Stimulated activated CD8-positive, alpha-beta memory T cell treated with anti-CD3 and anti-CD28 coated beads, Interleukin-7, amount 100 ng/mL, for 48 hours (primary cell): Measurements from ENCODE around the gene COQ5.
"Not testable (repeated sequence)": the region's sequence is repeated elsewhere in the genome, so short reads cannot be mapped to it uniquely, and the experiment has no call there.

Experiments used
- DNase-seq, 2 donors: peaks; one replicate each; pipeline ENCODE4 v3.0.0-alpha.2; 2020; ENCODE audit warnings: low read depth in 1 of 2; ENCODE audit errors: extremely low read depth in 1 of 2

Gene COQ5, protein sequence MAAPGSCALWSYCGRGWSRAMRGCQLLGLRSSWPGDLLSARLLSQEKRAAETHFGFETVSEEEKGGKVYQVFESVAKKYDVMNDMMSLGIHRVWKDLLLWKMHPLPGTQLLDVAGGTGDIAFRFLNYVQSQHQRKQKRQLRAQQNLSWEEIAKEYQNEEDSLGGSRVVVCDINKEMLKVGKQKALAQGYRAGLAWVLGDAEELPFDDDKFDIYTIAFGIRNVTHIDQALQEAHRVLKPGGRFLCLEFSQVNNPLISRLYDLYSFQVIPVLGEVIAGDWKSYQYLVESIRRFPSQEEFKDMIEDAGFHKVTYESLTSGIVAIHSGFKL

DNA sequence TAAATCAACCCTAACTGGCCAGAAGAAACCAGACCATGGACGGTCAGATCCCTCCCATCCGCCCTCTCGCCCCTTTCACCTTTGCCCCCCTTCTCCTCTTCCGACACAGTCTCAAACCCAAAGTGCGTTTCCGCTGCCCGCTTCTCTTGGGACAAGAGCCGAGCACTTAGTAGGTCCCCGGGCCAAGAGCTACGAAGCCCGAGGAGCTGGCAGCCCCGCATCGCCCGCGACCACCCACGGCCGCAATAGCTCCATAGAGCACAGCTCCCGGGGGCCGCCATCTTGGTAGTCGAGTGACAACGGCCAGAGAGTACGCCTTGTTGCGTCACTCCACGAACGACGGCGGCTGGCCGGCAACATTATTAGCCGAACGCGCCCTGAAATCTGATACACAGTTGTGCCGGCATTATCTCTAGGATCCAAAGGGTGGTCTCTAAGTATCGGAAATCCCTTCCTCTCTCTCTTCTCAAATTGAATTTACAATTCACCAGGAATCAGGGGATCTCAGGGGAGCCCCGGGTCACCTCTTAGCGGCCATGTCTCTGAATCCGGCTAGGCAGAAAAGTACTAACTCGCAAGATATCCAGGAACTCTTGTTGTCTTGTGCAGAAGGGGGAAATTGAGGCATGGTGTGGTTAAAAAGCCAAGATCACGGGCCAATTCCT, at the start of gene COQ5:
COQ5 (minus strand) TSS at position 298 of the 665 bp plus-strand sequence; CDS start at position 281, 17 bp downstream.
- peak; percentile 68 to 75 for DNase-seq

DNA sequence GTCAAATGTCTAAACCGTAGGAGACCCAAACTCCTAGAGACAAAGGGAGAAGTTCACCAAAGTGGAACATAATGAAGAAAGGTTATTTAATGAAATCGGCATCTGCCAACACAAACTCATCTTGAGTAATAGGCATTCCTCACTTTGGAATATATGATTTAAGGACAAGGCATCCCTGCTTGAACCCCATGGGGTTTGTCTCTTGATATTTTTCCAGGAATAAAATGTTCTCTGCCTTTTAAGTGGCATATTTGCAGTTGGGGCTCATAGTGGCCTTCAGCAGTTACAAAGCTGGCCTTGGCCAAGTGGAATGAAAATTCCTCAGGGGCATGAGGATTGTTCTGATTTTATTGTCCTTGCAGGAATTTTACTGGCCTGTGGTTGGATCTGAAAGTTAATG, 45.1 kb upstream of the COQ5 start:
- no peak for DNase-seq

DNA sequence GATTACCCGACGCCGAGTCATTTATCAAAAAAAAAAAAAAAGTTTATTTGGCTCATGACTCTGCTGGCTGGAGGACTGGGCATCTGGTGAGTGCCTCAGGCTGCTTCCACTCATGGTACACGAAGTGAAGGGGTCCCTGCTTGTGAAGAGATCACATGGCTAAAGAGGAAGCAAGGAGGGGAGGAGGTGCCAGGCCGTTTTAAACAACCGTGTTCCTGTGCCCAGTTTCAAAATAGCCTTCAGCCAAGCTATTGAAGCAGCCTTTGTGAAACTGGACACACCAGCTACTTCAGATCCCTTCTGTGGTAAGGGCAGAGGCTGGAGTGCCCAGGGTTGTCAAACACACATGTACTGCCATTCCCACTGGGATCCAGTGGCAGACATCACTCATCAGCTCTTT, 44.6 kb upstream of the COQ5 start:
- no peak for DNase-seq

DNA sequence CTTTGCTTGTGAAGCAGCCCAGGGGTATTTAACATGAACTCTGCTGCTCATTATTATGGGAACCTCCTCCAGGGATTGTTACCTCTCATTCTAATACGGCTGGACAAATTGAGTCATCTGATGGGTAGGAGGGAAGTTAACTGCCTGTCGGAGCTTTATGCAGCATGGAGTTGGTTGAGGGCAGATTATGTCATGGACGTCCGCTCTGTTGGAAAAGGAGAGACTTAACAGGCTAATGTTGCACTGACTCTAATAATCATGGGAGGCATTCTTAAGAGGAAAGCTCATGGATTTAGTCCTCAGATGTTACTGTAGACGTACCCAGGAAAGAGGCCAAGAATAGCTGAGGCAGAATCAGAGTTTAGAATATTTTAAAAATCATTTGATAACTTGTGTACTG, 42.3 kb upstream of the COQ5 start:
- no peak for DNase-seq

DNA sequence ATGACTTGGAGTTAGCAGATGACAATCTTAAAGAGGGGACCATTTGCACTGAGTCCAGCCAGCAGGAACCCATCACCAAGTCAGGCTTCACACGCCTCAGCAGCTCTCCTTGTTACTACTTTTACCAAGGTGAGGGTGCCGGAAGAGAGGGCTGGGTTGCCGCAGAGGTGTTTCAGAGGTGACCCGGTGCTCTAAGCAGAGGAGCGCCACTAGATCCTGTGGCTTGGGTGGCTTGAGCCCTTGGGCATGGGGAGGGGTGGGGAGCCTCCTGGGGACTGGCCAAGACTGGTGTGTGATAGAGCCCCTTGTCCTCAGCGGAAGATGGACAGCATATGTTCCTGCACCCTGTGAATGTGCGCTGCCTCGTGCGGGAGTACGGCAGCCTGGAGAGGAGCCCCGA, 34.5 kb upstream of the COQ5 start:
- no peak for DNase-seq

DNA sequence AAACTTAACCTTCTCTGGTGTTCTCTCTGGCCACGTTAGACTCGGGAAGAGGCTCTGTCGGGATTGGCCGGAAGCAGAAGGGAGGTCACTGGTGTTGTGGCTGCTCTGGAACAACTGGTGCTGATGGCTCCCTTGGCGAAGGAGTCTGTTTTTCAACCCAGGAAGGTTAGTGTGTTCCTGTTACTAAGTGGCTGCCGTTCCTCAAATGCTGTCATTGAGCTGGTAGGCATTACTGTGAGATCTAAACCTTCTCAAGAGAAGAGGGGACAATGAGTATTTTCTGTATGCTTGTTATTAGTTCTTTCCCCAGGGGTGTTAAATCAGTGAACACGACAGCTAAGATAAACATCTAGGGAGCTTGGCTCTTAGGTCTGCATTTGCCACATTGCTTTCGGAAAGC, 33.9 kb upstream of the COQ5 start:
- no peak for DNase-seq

DNA sequence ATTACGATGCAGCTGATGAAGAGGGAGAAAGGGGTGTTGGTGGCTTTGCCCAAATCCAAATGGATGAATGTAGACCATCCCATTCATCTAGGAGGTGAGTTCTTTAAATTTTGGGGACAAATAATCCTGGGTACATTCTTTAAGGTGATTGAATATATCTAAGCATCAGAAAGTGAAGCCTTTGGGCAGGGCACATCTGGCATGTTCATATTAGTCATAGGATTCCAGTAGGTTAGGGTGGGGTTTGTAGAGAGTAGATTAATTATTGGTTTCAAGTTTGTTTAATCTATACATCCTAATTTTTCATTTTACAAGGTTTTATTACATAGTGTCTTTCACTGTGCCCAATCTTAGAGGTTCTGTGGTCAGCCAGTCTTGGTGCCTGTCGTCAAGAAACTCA, 28.6 kb upstream of the COQ5 start:
- no peak for DNase-seq

DNA sequence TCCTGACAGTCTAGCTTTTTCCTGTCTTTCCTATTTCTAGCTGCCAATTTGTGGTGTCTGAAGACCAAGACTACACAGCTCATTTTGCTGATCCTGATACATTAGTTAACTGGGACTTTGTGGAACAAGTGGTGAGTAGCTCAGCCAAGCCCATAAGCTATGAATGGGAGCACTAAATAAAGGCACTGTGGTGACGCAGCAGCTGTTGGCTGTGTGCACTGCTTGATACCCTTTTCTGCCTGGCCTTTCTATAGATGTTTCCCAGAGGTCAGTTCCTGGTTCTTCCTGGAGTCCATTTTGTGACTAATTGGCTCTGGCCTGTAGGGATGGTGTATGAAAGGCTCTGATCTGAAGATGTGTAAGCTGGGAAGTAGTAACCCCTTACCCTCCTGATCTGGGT, 25.7 kb upstream of the COQ5 start:
- DNase-seq, result no peak

DNA sequence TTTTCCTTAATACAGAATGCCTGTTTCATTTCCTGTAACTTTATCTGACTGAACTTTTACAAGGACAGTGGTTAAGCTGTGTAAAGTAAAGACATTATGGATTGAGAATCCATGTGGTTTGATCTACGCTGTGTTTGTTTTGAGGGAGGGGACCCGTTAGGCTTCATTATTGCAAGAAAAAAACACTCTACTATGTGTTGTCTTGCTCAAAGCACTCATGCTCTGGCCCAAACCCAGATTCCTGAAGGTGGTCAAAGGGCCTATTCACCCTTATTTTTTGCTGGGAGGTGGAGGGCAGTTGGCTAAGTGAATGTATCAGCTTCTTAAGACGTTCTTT, 17.1 kb upstream of the COQ5 start:
- DNase-seq, result no peak

DNA sequence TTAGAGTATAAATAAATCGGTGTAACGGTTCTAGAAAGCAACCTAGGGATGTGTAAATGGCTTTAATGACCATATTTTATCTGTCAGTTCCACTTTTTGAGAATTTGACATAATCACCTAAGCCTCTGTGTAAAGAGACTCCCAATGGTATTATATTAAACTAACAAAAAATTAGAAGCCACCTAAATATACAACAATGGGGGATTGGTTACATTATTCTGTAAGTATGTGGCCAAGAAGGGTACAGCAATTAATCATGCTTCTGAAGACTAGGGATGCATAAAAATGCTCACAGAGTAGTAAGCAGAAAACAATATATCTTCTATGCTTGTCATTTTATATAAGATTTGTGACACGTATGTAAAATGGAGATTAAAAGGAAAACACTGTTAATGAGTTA, 15.7 kb upstream of the COQ5 start:
- DNase-seq, result no peak

DNA sequence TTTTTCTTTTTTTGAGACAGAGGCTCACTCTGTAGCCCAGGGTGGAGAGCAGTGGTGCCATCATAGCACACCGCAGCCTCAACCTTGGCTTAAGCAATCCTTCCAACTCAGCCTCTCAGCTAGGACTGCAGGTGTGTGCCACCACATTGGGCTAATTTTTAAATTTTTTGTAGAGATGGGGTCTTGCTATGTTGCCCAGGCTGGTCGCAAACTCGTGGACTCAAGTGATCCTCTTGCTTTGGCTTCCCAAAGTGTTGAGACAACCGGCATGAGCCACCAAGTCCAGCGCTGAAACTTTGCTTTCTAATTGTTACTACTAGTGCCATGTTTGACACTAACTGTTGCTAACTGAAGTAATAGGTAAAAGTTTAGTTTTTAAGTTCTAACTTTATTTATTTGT, 13.2 kb upstream of the COQ5 start:
- no peak for DNase-seq

DNA sequence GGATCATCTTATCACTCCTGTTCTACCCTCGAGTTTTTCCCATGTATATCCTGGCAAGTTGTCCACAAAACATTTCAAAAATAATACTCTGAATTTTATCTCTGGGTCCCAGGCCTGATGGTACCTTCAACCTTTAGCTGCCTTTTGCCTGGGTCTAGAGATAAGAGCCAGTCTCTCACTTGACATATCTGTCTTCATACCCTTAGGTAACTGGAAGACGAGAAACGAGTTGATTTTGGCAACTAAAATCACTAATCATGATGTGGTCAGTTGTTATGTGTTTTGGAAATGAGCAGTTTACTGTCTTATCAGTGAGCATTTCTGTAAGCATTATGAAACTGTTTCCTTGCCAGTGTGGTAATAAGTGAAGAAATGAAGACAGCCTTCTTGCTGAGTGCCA, 11.5 kb upstream of the COQ5 start:
- DNase-seq, result no peak

DNA sequence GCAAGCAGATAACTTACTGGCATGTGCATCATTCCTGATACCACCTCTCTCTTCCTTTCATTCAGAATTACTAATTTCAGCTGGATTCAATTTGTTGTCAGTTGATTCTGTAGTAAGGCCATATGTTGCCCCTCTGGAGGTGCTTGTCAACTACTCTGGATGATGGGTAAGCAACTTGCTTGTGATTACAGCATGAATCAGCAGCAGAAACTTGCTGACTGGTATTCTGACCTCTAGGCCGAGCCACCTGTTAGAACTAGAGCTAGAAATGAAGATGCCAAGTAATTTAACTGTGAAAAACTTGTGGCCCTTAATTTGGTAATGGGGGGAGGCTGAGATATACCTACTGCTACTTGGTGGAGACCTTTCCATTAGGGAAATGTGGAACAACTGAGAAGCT, 10.3 kb upstream of the COQ5 start:
- DNase-seq, result no peak

DNA sequence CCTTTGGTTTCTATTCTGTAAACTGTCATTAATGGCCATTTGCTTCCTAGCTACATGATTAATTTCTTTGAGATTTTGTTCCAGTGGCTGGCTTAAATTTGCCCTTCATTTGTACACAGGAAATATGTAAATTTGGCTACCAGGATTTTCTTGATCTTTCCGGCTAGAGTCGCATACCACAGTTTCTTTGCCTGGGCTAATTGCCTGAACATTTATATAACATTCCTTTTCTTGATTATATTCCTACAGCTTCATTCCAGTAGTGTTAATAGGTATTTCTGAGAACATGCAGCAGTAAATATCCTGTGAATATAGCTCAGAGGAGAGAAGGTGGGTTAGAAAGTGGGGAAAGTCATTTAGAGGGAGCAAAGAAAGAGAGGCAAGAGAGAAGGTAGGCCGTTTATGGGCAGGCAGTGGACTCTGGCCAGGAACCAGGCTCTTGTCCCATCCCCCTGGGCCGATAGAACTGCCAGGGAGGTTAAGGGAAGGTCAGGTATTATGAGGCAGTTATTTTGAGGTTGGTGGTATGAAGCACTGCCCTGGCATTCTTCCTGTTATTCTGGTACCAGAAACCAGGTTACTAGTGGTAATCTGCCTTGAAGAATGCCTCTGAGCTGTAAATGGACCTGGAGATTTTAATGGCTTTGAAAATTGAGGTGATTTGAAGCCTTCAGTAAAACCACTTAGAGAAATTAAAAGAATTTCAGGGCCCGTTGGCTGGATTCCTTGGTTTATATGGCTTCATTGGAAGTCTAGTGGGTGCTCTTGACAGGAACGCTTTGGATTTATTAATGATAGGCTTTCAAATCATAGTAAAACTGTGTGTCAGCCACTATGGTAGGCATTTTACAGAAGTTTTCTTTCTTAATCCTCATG, 9.6 kb upstream of the COQ5 start:
- DNase-seq, result no peak

DNA sequence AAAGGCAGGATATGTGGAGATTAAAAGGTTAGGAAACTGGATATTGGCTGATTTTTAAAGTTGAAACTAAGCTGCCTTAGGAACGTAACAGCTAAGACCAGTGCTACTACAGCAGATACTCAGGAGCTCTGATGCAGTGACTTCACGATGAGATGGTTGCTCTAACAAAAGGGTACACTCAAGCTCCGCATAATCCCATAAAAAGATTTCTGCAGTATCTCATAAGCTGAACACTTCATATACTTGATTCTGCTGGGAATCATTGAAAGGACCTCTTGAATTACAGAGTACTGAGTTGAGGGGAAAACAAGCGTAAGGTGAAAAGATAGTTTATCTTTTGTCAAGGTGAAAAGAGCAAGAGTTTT, 8.9 kb upstream of the COQ5 start:
- DNase-seq, result no peak

DNA sequence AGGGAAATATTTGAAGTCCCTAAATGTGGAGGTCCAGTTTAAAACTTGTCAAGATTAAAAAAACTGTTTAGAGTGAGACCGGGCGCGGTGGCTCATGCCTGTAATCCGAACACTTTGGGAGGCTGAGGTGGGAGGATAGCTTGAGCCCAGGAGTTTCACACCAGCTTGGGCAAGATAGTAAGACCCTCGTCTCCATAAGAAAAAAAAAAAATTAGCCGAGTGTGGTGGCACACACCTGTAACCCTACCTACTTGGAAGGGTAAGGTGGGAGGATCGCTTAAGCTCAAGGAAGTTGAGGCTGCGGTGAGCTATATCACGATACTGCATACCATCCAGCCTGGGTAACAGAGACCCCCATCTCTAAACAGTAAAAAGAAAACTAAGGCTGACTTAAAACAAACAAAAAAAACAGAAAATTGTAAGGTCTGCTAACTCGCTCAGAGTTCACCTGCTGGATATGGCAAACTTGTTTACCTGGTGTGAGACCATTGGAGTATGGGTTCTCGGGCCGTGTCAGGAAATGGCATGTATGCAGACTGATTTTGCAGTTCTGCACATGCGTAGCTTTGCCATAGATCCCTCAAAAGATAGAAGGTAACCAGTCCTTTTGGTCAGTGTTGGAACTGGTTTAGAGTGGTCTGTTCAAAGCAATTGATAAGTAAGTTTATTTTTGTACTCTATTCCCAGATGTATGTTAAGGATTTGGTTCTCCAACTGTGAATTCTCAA, 7.3 kb upstream of the COQ5 start:
- DNase-seq, result no peak

DNA sequence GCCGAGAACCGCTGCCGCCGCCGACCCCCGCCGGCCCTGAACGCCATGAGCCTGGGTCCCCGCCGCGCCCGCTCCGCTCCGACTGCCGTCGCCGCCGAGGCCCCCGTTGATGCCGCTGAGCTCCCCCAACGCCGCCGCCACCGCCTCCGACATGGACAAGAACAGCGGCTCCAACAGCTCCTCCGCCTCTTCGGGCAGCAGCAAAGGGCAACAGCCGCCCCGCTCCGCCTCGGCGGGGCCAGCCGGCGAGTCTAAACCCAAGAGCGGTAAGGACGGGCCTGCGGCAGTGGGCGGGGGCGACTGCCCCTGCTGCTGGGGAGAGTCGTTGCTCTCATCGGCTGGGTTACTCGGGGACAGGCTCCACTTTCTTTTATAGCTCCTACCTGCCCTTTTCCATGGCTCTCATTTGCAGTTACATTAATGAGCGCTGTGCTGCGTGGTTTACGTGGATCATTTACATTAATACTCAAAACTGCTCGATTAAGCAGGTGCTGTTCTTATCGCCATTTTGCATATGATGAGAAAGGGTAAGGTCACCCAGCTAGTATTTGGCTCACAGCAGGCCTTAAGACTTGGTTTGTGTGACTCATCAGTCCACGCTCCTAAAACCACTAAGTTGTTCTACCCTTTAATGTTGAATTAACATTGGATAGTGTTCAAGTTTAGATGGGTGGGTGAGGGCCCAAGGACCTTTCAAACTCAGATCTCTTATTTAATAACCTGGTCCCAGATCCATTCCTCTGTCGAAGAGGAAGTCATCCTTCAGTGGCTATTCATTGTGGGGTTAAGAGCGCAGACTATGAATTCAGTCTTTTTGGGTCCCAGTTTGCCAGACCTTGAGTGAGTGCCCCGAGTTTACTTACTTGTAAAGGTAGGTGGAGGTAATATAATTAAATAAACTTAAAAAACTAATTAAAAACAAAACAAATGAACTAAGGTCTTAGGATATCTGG, 6.0 kb upstream of the COQ5 start:
- no peak for DNase-seq

DNA sequence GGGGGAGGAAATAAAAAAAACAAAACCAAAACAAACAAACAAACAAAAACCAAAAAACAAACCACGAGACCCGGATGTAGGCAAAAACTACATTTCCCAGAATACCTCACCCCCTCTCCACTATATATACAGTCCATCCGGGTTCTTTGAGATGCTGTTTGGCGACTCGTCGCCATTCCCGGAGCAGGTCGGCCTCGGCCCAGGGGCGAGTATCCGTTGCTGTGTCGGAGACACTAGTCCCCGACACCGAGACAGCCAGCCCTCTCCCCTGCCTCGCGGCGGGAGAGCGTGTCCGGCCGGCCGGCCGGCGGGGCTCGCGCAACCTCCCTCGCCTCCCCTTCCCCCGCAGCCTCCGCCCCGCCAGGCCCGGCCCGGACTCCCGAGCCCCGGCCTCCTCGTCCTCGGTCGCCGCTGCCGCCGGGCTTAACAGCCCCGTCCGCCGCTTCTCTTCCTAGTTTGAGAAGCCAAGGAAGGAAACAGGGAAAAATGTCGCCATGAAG, 5.3 kb upstream of the COQ5 start, which contains the start of gene RNF10:
RNF10 (plus strand) TSS at position 154 of the 500 bp plus-strand sequence. CDS start 456 bp downstream, outside the sequence.
- DNase-seq, result peak in 1 of 2 donors; percentile 37

DNA sequence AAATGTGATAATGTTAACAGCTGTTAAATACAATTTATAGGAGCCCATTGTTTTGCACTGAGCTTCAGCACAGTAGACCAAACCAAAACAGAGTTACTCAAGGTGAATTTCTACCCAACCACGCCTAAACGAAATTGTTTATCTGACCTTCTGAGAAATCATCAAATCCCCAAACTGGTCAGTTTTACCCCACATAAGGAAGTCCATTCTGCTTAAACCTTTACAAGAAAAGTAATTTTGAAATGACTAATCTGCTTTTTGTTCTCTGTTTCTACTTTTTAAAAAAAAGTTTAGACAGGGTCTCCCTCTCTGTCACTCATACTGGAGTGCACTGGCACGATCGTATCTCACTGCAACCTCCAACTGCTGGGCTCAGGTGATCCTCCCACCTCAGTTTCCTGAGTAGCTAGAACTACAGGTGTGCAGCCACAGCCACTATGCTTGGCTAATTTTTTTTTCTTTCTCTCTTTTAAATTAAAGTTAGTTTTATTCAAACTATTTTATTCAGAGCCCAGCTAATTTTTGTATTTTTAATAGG, 3.8 kb upstream of the COQ5 start:
- DNase-seq, result no peak

DNA sequence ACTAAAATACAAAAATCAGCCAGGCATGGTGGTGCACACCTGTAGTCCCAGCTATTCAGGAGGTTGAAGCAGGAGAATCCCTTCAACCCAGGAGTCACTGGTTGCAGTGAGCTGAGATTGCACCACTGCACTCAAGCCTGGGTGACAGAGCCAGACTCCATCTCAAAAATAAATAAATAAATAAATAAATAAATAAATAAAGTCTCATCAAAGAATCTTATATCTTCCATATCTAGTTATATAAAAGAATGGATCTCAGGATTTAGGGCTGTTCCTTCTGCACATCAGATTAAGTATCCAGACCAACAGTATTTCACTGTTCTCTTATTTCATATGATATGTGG, 1.4 kb upstream of the COQ5 start:
- DNase-seq, result not testable (repeated sequence)
